ENCODE data around the gene ZNF428. TPM values are rescaled to one million over a fixed set of nuclear protein-coding genes. Genes with fewer than 3 reads are reported as not detected.

The ZNF428 gene
- total RNA-seq (2014; rRNA removed; shearing (Covaris generic)) (21.6 and 23.9 TPM in 2 replicates), polyA plus RNA-seq (2016; fragmentation: Nextera tagmentation; extraction: Ambion mirVana) (21.1 and 22.5 TPM in 2 replicates)
- long read RNA-seq, partial matches to known transcripts, result 0 of 4 reads
- long read RNA-seq, other reads (novel, unspliced or antisense), result 1 of 4 reads

- peaks cover 24% of the 10 kb centered on the region; the same call in 1 of the 2 replicates for H3K79me2 ChIP-seq (replicated peaks; ENCODE audit: insufficient read depth)
- Mint-ChIP-seq H3K4me1 (peaks cover 29% of the 10 kb centered on the region), H3K9me3 (peaks cover 3% of the 10 kb centered on the region; the same call in 2 of the 3 replicates), H3K4me3 (peak within 1 kb of the TSS; percentile 88), H3K27ac (peak within 1 kb of the TSS; percentile 99), H3K36me3 (ENCODE audit: low read depth) (peaks cover 9% of the 10 kb centered on the region), H3K27me3 (ENCODE audit: insufficient read depth, low read depth, poor library complexity) (peaks cover 19% of the 10 kb centered on the region)
- H4K20me1 ChIP-seq (replicated peaks; ENCODE audit: insufficient read depth), result no peaks in the 10 kb centered on the region; the same call in none of the 2 replicates
- H3K4me1 ChIP-seq (ENCODE audit: insufficient read depth), result peaks cover 9% of the 10 kb centered on the region
- no peaks in the 10 kb centered on the region for H3K36me3 ChIP-seq (ENCODE audit: insufficient read depth)
- DNase-seq (ENCODE audit: low spot score), result peak; percentile 97
- peak within 1 kb of the TSS; percentile 68 for H3K4me3 ChIP-seq
- H3K27me3 ChIP-seq (ENCODE audit: insufficient read depth), result no peaks in the 10 kb centered on the region
- H3K27ac ChIP-seq (ENCODE audit: low read depth), result peak within 1 kb of the TSS; percentile 96
- peak; percentile 84 for ATAC-seq
- H3K4me2 ChIP-seq, result peak within 1 kb of the TSS; percentile 84
- peak within 1 kb of the TSS; percentile 88 for H2AFZ ChIP-seq
- H3F3A ChIP-seq (replicated peaks; ENCODE audit: low read depth), result peaks cover 7% of the 10 kb centered on the region
- no peaks in the 10 kb centered on the region for H3K9me2 ChIP-seq (ENCODE audit: insufficient read depth)
- TF ChIP-seq JUNB (IDR thresholded peaks at IDR 0.05; ENCODE audit: unreplicated experiment) (no peak), ZNF331 (CRISPR knock-in tag; IDR thresholded peaks at IDR 0.05; ENCODE audit: low read depth) (no peak), ZNF114 (CRISPR knock-in tag; IDR thresholded peaks at IDR 0.05) (no peak), EZH2 (IDR thresholded peaks at IDR 0.05; ENCODE audit: low read depth, unreplicated experiment) (no peak), POLR2AphosphoS5 (IDR thresholded peaks at IDR 0.05; ENCODE audit: low read depth) (peak; percentile 60), CREB1 (CRISPR knock-in tag; IDR thresholded peaks at IDR 0.05; ENCODE audit: low read depth) (0 out of 2 replicates have a peak, but pooled peaks have one; percentile 1), NANOG (IDR thresholded peaks at IDR 0.05; ENCODE audit: borderline replicate concordance) (no peak), CTCF (conservative IDR thresholded peaks at IDR 0.05; ENCODE audit: low read depth in 2 of 2) (no peak)
Measured at GRCh38 chr19:43619262-43620060, at the start of gene ZNF428. Gene ZNF428, minus strand, starts transcription at chr19:43619629. Its CDS starts 5,325 bp downstream, at chr19:43614304.

DNA sequence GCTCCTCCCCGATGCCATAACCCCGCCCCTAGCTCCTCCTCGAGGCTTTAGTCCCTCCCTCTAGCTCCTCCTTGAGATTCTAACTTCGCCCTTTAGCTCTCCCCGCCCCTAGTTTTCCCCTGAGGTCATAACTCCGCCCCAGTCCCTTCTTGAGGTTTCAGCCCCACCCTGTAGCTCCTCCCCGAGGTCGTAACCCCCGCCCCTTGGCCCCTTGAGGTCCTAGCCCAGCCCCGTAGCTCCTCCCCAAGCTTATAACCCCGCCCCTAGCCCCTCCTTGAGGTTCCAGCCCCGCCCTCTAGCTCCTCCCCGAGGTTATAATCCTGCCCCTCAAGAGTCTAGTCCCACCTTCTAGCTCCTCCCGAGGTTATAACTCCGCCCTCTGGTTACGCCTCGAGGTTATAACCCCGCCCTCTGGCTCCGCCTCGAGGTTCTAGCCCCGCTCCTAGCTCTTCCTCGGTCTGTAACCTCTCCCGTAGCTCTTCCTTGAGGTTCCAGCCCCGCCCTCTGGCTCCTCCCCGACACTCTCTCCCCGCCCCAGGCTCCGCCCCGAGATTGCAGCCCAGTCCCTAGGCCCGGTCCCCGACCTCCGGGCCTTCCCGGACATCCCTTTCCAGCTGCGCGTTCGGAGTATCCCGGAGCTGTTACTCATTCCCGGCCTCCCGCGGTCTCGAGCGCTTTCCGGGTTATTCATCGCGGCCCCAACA lies 49.1 kb upstream of the ZNF428 start:
- H3K4me3 Mint-ChIP-seq, result peak overlapping the region; percentile 84
- no peaks in the 10 kb centered on the region for H4K20me1 ChIP-seq (replicated peaks; ENCODE audit: insufficient read depth)
- no peaks in the 10 kb centered on the region for H3K9me2 ChIP-seq (ENCODE audit: insufficient read depth)
- TF ChIP-seq NANOG (IDR thresholded peaks at IDR 0.05; ENCODE audit: borderline replicate concordance), result no peak
- TF ChIP-seq POLR2AphosphoS5 (IDR thresholded peaks at IDR 0.05; ENCODE audit: low read depth), result peak; percentile 70
- peaks cover 12% of the 10 kb centered on the region; the same call in 1 of the 2 replicates for H3F3A ChIP-seq (replicated peaks; ENCODE audit: low read depth)
- H3K27ac ChIP-seq (ENCODE audit: low read depth), result peak overlapping the region; percentile 83
- DNase-seq (ENCODE audit: low spot score), result peak; percentile 100
- H3K36me3 ChIP-seq (ENCODE audit: insufficient read depth), result no peaks in the 10 kb centered on the region
- peak overlapping the region; percentile 58 for H3K4me3 ChIP-seq
- peaks cover 26% of the 10 kb centered on the region for H3K36me3 Mint-ChIP-seq (ENCODE audit: low read depth)
- no peaks in the 10 kb centered on the region for H3K79me2 ChIP-seq (replicated peaks; ENCODE audit: insufficient read depth)
- H3K27ac Mint-ChIP-seq, result no peak overlapping the region
- peaks cover 21% of the 10 kb centered on the region for H3K27me3 Mint-ChIP-seq (ENCODE audit: insufficient read depth, low read depth, poor library complexity)
- H3K4me1 Mint-ChIP-seq, result peaks cover 31% of the 10 kb centered on the region
- peaks cover 26% of the 10 kb centered on the region for H3K27me3 ChIP-seq (ENCODE audit: insufficient read depth)
- H3K4me1 ChIP-seq (ENCODE audit: insufficient read depth), result peaks cover 20% of the 10 kb centered on the region; the same call in 1 of the 2 replicates
- H3K9me3 Mint-ChIP-seq, result no peaks in the 10 kb centered on the region
- ATAC-seq, result peak; percentile 89
- peak overlapping the region; percentile 83 for H2AFZ ChIP-seq
- peak overlapping the region; percentile 85 for H3K4me2 ChIP-seq
